Measurements from ENCODE around the gene OLFML1.

OLFML1 gene

DNA sequence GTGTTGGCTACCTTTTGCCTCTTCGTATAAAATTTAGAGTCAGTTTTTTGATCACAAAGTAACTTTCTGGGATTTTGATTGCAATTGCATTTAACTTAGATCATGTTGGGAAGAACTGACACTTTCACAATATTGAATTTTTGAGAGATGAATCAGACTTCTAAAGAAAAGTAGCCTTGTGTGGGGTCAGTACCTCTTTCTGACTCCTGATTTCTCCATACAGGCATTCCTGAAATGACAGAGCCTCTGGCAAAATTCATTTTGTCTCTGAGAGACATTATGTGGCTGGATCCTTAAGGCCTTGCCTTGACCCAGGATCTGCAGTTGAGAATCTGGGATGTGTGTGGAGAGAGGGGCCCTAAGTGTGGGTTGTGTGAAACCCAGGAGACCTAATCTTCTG is 66.3 kb downstream of the OLFML1 start:
- no peak for ATAC-seq
- TF ChIP-seq ISL1 (CRISPR knock-in tag; IDR thresholded peaks at IDR 0.05): peak; percentile 33; the same call in 1 of the 2 replicates
- TF ChIP-seq GLIS3 (CRISPR knock-in tag; IDR thresholded peaks at IDR 0.05): no peak

DNA sequence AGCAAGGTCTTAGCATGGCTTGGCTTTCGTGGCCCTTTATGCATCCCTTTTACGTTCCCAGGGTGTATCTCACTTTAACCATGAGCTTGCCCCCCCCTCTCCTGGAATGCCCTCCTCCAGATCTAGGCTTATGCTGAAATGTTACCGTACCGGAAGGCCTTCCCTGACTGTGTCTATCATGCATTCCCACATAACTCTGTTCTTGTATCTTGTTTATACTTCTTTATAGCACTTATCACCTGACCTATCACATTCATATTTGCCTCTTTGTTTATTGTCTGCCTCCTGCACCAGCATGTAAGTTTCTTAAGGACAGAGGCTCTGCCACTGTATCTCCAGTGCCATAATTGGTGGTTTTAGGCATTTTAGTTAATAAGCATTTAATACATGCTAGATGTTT is 67.4 kb downstream of the OLFML1 start:
- ATAC-seq: no peak
- TF ChIP-seq, protein P1, sequence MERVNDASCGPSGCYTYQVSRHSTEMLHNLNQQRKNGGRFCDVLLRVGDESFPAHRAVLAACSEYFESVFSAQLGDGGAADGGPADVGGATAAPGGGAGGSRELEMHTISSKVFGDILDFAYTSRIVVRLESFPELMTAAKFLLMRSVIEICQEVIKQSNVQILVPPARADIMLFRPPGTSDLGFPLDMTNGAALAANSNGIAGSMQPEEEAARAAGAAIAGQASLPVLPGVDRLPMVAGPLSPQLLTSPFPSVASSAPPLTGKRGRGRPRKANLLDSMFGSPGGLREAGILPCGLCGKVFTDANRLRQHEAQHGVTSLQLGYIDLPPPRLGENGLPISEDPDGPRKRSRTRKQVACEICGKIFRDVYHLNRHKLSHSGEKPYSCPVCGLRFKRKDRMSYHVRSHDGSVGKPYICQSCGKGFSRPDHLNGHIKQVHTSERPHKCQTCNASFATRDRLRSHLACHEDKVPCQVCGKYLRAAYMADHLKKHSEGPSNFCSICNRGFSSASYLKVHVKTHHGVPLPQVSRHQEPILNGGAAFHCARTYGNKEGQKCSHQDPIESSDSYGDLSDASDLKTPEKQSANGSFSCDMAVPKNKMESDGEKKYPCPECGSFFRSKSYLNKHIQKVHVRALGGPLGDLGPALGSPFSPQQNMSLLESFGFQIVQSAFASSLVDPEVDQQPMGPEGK (CRISPR knock-in tag; IDR thresholded peaks at IDR 0.05; ENCODE audit: borderline replicate concordance): no peak
- TF ChIP-seq ZFP30 (CRISPR knock-in tag; IDR thresholded peaks at IDR 0.05) (no peak), SNAI2 (CRISPR knock-in tag; IDR thresholded peaks at IDR 0.05) (no peak), TCF4 (CRISPR knock-in tag; IDR thresholded peaks at IDR 0.05; ENCODE audit: borderline replicate concordance) (no peak), ZC3H10 (CRISPR knock-in tag; IDR thresholded peaks at IDR 0.05) (no peak), ARNTL (CRISPR knock-in tag; IDR thresholded peaks at IDR 0.05; ENCODE audit: borderline replicate concordance, low read depth) (no peak), OSR1 (CRISPR knock-in tag; IDR thresholded peaks at IDR 0.05) (no peak), ZNF8 (CRISPR knock-in tag; IDR thresholded peaks at IDR 0.05) (no peak), ZNF565 (CRISPR knock-in tag; conservative IDR thresholded peaks at IDR 0.05; ENCODE audit: low read depth) (no peak), ZFP3 (CRISPR knock-in tag; IDR thresholded peaks at IDR 0.05) (no peak), CSDC2 (CRISPR knock-in tag; IDR thresholded peaks at IDR 0.05) (no peak), GLIS3 (CRISPR knock-in tag; IDR thresholded peaks at IDR 0.05) (no peak)
- TF ChIP-seq, protein P2, sequence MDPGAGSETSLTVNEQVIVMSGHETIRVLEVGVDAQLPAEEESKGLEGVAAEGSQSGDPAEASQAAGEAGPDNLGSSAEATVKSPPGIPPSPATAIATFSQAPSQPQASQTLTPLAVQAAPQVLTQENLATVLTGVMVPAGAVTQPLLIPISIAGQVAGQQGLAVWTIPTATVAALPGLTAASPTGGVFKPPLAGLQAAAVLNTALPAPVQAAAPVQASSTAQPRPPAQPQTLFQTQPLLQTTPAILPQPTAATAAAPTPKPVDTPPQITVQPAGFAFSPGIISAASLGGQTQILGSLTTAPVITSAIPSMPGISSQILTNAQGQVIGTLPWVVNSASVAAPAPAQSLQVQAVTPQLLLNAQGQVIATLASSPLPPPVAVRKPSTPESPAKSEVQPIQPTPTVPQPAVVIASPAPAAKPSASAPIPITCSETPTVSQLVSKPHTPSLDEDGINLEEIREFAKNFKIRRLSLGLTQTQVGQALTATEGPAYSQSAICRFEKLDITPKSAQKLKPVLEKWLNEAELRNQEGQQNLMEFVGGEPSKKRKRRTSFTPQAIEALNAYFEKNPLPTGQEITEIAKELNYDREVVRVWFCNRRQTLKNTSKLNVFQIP (CRISPR knock-in tag; IDR thresholded peaks at IDR 0.05; ENCODE audit: borderline replicate concordance, low read depth): no peak
- TF ChIP-seq, protein P3, sequence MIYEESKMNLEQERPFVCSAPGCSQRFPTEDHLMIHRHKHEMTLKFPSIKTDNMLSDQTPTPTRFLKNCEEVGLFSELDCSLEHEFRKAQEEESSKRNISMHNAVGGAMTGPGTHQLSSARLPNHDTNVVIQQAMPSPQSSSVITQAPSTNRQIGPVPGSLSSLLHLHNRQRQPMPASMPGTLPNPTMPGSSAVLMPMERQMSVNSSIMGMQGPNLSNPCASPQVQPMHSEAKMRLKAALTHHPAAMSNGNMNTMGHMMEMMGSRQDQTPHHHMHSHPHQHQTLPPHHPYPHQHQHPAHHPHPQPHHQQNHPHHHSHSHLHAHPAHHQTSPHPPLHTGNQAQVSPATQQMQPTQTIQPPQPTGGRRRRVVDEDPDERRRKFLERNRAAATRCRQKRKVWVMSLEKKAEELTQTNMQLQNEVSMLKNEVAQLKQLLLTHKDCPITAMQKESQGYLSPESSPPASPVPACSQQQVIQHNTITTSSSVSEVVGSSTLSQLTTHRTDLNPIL (CRISPR knock-in tag; IDR thresholded peaks at IDR 0.05; ENCODE audit: low read depth): no peak
- TF ChIP-seq, protein P4, sequence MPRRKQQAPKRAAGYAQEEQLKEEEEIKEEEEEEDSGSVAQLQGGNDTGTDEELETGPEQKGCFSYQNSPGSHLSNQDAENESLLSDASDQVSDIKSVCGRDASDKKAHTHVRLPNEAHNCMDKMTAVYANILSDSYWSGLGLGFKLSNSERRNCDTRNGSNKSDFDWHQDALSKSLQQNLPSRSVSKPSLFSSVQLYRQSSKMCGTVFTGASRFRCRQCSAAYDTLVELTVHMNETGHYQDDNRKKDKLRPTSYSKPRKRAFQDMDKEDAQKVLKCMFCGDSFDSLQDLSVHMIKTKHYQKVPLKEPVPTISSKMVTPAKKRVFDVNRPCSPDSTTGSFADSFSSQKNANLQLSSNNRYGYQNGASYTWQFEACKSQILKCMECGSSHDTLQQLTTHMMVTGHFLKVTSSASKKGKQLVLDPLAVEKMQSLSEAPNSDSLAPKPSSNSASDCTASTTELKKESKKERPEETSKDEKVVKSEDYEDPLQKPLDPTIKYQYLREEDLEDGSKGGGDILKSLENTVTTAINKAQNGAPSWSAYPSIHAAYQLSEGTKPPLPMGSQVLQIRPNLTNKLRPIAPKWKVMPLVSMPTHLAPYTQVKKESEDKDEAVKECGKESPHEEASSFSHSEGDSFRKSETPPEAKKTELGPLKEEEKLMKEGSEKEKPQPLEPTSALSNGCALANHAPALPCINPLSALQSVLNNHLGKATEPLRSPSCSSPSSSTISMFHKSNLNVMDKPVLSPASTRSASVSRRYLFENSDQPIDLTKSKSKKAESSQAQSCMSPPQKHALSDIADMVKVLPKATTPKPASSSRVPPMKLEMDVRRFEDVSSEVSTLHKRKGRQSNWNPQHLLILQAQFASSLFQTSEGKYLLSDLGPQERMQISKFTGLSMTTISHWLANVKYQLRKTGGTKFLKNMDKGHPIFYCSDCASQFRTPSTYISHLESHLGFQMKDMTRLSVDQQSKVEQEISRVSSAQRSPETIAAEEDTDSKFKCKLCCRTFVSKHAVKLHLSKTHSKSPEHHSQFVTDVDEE (CRISPR knock-in tag; IDR thresholded peaks at IDR 0.05): no peak

DNA sequence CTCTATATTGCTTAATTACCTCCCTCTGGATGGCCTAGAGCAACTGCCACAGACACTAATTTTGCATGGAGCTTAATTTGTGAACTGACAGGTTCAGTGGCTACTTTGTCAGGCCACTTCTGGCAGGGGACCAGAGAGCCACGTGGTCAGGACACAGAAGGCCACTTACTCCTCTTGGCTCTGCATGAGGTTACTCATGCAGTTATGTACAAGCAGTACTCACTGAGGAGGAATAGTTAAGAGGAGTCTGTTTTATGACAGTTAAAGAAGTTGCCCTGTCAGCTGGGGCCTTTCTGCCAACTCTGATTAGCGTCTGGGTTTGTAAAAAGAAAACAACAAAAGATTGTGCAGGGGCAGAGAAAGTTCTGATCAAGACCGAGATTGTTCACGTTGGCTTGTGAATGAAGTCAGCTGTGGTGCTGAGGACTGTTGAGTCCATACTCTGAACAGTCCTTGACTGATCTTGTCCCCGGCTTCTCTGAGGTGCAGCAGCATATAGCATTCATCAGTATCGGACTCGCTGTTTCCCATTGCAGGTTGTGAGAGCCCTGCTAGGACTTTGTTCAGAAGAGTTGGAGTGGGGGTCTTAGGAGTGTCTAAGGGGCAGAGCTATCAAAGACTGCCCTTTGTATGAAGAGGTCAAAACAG is 69.9 kb downstream of the OLFML1 start:
- 0 out of 3 replicates have a peak, but pooled peaks have one; percentile 22 for ATAC-seq
- TF ChIP-seq, protein P3 (CRISPR knock-in tag; IDR thresholded peaks at IDR 0.05; ENCODE audit: low read depth): no peak
- peak; percentile 74 for TF ChIP-seq ISL1 (CRISPR knock-in tag; IDR thresholded peaks at IDR 0.05)

DNA sequence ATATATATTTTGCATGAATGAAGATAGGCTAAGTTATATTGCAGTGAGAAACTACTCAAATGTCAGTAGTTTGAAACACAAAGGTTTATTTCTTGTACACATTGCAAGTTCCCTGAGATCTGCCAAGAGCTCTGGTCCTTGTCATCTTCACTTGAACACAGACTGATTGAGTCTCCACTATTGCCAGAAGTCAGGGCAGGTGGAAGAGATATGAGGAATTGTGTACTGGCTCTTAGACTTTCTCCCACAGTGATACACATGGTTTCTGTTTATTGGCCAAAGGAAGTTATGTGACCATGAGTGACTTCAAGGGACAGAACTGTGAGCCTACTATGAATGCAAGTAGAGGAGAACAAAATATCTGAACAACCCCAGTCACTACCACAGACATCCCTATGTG is 72.7 kb downstream of the OLFML1 start:
- ATAC-seq: no peak
- TF ChIP-seq TOX (CRISPR knock-in tag; IDR thresholded peaks at IDR 0.05; ENCODE audit: borderline replicate concordance) (no peak), GLIS3 (CRISPR knock-in tag; IDR thresholded peaks at IDR 0.05) (no peak), TCF4 (CRISPR knock-in tag; IDR thresholded peaks at IDR 0.05; ENCODE audit: borderline replicate concordance) (no peak), ARNTL (CRISPR knock-in tag; IDR thresholded peaks at IDR 0.05; ENCODE audit: borderline replicate concordance, low read depth) (no peak), RARB (CRISPR knock-in tag; IDR thresholded peaks at IDR 0.05) (no peak), ESRRG (CRISPR knock-in tag; IDR thresholded peaks at IDR 0.05) (no peak), PPARA (CRISPR knock-in tag; IDR thresholded peaks at IDR 0.05; ENCODE audit: borderline replicate concordance) (no peak), BACH2 (CRISPR knock-in tag; IDR thresholded peaks at IDR 0.05; ENCODE audit: borderline replicate concordance) (no peak), OSR1 (CRISPR knock-in tag; IDR thresholded peaks at IDR 0.05) (no peak)
- TF ChIP-seq, protein P3 (CRISPR knock-in tag; IDR thresholded peaks at IDR 0.05; ENCODE audit: low read depth): no peak
- TF ChIP-seq, protein P4 (CRISPR knock-in tag; IDR thresholded peaks at IDR 0.05): no peak

Data from SK-N-SH treated with all-trans-retinoic acid at 6 μM for 48 hours (cell line).